Cardiac septum (tissue), 1 donor: ENCODE measurements around the gene CETN1. TPM values are rescaled to one million over a fixed set of nuclear protein-coding genes. Genes with fewer than 3 reads are reported as not detected.

ENCODE experiments used
- DNase-seq: peaks from one replicate; pipeline ENCODE4 v3.0.0-alpha.2; 2020; ENCODE audit warnings: low spot score
- intact Hi-C: fragments of 100-400 bp; cut with DNase I; formaldehyde crosslinking; loops from one replicate; pipeline ENCODE4 v1.14.0; 2022
- total RNA-seq: library from RNA; stranded (reverse); fragmentation: NEBNext Ultra II Directional; extraction: Animal tissue kit (Norgen Biotek cat#: 25700); gene quantifications from one replicate; pipeline ENCODE4 v1.2.1, GENCODE V29; 2021
- donor health status: DM: no; HTN: no; CAD: no.

Gene CETN1
- total RNA-seq, 1 donor from 2014 or later: not detected

DNA sequence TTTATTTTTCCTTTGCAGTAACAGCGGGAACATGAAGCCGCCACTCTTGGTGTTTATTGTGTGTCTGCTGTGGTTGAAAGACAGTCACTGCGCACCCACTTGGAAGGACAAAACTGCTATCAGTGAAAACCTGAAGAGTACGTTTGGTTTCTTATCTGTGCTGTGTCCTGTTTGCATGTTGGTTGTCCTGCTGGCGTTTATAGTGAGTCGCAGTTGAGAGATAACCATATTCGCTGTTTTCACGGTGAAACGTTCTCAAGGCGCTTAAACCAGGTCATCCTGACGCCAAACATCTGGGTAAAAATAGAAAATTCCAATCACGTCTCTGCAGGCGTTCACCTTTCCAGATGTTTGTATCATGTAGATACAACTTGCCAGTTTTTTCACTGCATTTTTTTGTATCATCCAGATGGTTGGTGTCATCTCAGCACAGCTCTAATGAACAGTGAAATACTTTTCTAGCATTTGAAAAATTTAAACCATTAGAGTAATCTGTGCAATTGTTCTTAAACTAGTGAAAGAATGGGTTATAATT is 37.9 kb downstream of the CETN1 start:
- DNase-seq: no peak
- intact Hi-C loops: loop anchor here (2.0 kb wide), 1 partner anchor 331 kb away; no protein-coding TSS in a partner anchor

DNA sequence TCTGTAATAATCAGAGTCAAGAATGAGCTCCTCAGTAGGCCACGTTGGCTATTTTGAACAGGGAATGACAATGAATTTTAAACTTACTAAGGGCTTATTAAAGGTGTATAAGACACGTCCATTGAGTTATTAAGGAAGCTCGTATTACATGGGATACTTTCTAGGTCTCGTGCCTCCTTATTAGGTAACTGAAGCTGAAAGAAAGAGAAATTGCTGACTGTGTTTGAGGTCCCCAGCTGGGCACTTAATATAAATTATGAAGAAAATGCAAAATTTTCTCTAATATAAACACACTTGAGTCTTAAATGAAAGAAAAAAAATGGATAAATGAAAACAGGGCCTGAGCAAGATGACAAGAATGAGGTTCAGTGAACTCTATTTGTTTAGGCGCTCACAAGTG is 38.4 kb downstream of the CETN1 start:
- no peak for DNase-seq
- intact Hi-C loops: no loop called here

DNA sequence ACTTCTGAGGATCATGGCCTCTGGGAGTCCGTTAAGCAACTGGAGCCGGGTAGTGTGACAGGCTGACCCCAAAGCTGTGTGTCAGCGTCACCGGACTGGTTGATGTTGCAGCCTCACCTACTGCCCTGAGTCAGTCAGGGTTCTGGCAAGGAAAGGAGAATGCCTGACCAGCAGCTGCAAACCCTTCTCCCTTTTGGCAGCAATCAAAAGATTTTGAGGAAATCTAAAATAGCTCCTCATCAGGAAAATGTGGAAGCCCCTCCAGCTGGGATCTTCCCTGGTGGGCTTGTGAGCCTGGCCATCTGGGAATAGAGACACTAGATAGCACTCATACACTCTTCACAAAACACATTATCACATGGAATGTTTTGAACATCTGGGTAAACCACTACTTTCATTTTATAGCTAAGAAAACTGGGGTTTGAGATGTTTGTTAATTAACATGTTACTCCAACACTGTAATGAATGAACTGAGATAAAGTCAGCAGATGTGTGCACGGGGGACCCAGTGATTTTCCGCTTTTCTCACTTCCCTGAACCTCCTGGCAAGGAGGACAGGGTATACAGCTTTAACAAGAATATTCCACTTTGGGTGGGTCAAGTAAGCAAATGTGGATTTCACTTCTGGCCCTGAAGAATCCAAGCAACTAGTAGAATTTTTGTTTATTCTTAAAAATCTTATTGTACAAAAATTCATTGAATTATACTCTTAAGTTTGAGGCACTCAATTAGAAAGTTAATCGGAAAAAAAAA is 41.3 kb downstream of the CETN1 start:
- intact Hi-C loops: loop anchor here (2.0 kb wide), 1 partner anchor 211 kb away; no protein-coding TSS in a partner anchor
- DNase-seq: no peak

DNA sequence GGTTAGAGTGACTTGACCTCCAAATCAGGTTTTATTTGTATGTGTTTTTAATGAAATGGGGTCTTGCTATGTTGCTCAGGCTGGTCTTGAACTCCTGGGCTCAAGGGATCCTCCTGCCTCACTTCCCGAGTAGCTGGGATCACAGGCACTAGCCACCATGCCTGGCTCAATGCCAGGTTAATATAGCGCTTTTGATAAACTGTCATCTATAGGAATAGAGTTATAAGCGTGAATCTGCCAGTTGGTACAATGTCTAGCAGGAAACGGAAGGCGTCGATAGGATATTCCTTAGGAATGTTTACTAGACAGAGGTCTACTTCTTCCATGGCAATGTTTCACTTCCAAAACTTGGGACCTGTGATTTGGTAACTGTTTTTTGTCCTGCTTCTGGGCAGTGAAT is 42.1 kb downstream of the CETN1 start:
- intact Hi-C loops: loop anchor here (2.0 kb wide), 1 partner anchor 211 kb away; no protein-coding TSS in a partner anchor
- DNase-seq: no peak

DNA sequence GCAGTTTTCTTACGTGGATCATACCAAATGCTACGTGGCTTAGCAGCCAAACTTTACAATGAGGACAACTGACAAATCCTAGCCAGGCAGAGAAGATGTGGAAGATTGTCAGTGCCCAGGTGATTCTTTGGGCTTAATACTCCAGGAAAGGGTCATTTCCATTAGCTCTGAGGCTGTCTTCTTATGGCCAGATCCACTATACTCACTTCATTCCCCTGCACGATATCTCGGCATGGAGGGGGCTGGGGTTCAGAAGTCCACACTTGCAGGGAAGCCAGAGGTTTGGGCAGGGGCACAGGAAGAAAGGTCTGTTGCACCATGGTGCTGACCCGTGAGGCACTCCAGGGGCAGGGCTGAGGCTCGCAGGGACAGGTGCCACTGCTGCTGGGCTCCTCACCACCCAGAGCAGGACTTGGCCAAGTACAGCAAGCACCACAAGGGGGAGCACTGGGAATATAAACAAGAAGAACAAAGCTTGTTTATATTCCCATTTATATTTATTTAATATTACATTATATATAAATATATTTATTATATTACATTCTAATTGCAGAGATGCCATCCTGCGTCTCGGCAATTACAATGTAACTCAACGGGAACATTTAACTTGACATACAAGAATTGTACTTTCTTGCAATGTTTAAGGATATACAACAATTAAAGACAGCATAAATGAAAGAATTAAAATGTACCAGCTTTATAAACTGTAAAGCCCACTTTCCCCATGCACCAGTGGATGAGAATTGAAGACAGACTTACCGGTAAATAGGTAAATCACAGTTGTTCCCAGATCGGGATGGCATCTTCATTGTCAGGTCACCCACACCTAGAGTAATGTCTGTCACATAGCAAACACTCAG is 43.8 kb downstream of the CETN1 start:
- intact Hi-C loops: loop anchor here (2.0 kb wide), 2 partner anchors 209 to 215 kb away; no protein-coding TSS in a partner anchor

DNA sequence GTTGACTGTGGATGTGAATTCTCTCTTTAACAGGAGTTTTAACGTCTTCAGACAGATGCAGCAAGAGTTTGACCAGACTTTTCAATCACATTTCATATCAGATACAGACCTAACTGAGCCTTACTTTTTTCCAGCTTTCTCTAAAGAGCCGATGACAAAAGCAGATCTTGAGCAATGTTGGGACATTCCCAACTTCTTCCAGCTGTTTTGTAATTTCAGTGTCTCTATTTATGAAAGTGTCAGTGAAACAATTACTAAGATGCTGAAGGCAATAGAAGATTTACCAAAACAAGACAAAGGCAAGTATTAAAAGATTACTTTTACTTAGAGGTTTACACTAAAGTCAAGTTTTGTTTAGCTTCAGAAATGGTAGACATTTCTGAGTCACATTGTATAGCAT is 47.1 kb downstream of the CETN1 start:
- intact Hi-C loops: no loop called here
- DNase-seq: no peak

More for the DNA sequence above, 43.8 kb downstream of the CETN1 start:
- DNase-seq: no peak

DNA sequence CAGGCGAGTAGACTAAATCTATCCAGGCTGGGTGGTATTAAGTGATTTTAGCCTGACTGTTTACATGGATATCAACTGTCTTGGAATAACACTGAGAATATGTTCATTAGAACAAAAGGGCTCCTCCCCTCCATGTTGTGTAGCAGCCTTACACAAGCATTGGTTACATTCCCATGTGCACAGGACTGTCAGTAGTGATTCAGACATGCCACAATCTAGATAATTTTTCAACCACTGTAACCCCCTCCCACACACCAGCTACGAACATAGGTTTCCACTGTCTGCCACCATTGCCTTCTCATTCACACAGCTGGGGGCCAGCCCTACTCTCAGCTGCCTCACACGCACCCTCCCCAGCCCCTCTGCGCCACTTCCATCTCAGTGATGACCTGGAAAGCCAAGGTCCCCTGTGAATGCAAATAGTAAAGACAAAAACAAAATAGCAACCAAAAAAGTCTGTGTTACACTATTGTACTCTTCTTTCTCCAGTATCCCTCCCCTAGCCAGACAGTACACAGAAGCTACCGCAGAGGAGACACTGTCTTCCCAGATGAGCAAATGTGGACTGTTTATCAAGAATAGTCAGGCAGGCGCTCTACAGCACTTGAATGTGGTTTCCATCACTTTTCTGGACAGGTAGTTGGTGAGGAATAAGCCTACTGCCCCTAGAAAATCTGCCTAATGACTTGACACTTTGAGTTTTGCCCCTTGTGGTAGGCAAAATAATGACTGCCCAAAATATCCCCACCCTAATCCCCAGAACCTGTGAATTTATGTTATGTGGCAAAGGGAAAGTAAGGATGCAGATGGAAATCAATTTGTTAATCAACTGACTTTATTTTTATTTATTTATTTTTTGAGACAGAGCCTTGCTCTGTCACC is 49.3 kb downstream of the CETN1 start:
- intact Hi-C loops: no loop called here
- no peak for DNase-seq

DNA sequence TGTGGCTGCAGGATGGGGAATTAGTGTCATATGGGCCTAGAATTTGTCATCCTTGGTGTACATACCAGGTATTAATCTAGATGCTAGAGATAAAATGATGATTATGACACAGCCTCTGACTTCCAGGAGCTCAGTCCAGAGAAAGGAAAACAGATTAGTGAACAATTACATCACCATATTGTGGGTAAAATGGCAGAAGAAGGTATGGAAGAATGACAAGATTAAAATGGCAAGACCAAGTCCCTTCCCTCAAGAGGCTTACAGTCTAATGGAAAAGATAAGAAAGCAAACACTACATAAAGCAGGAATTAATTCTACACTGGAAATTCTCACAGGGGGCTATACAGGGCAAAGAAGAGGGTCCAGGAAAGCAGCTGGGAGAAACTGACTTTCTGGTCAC is 51.4 kb downstream of the CETN1 start:
- no peak for DNase-seq
- intact Hi-C loops: no loop called here

Other genes with a start within 250 kb of the CETN1 start
- gene COLEC12, start 79.7 kb upstream of the CETN1 start, total RNA-seq: 5.5 TPM
- gene CLUL1, start 16.6 kb downstream of the CETN1 start, total RNA-seq: not detected
- 1.9 TPM for gene TYMS, start 77.3 kb downstream of the CETN1 start, total RNA-seq
- 26.8 TPM for gene ENOSF1, start 132.2 kb downstream of the CETN1 start, total RNA-seq
- gene YES1, start 231.9 kb downstream of the CETN1 start, total RNA-seq: 26.2 TPM